ENCODE data around the gene MRPL55.

MRPL55 gene

DNA sequence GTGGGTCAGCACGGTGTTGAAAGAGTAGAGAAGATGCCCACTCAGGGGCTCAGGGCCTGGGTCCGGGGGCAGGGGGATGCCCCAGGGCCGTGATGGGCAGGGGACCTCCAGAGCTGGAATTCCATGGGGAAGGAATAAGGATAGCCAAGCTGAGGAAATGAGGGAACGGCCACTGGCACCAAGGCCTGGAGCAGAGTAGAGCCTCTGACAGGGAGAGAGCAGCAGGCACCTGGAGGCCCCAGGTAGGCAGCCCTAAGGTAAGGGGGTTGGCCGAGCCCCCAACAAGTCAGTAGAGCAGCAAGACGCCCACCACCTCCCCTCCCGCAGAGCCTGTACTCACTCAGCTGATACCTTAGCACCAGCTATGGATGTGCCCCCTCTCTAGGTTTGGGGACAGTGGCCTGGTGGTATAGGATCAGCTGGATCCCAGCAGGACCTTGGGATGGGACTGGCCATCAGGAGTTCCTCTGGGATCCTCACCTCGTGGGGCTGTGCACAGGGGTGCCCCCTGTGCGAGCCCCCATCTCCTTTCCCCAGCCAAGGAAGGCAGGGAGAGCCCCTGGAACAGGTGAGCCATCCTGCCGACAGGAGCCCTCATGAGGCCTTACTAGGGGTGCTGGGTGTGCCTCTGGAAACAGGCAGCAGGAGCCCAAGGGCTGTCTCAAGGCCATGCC, 47.6 kb downstream of the MRPL55 start:
- no peak for TF ChIP-seq OSR1 (CRISPR knock-in tag; IDR thresholded peaks at IDR 0.05)
- TF ChIP-seq PPARA (CRISPR knock-in tag; IDR thresholded peaks at IDR 0.05; ENCODE audit: borderline replicate concordance) = no peak
- no peak for TF ChIP-seq TOX (CRISPR knock-in tag; IDR thresholded peaks at IDR 0.05; ENCODE audit: borderline replicate concordance)
- TF ChIP-seq ARNTL (CRISPR knock-in tag; IDR thresholded peaks at IDR 0.05; ENCODE audit: borderline replicate concordance, low read depth) = no peak
- no peak for TF ChIP-seq ZC3H10 (CRISPR knock-in tag; IDR thresholded peaks at IDR 0.05)
- TF ChIP-seq, protein P1, sequence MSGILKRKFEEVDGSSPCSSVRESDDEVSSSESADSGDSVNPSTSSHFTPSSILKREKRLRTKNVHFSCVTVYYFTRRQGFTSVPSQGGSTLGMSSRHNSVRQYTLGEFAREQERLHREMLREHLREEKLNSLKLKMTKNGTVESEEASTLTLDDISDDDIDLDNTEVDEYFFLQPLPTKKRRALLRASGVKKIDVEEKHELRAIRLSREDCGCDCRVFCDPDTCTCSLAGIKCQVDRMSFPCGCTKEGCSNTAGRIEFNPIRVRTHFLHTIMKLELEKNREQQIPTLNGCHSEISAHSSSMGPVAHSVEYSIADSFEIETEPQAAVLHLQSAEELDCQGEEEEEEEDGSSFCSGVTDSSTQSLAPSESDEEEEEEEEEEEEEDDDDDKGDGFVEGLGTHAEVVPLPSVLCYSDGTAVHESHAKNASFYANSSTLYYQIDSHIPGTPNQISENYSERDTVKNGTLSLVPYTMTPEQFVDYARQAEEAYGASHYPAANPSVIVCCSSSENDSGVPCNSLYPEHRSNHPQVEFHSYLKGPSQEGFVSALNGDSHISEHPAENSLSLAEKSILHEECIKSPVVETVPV (CRISPR knock-in tag; IDR thresholded peaks at IDR 0.05) = no peak
- no peak for TF ChIP-seq TCF4 (CRISPR knock-in tag; IDR thresholded peaks at IDR 0.05; ENCODE audit: borderline replicate concordance)
- no peak for TF ChIP-seq ZNF565 (CRISPR knock-in tag; conservative IDR thresholded peaks at IDR 0.05; ENCODE audit: low read depth)
- TF ChIP-seq, protein P2, sequence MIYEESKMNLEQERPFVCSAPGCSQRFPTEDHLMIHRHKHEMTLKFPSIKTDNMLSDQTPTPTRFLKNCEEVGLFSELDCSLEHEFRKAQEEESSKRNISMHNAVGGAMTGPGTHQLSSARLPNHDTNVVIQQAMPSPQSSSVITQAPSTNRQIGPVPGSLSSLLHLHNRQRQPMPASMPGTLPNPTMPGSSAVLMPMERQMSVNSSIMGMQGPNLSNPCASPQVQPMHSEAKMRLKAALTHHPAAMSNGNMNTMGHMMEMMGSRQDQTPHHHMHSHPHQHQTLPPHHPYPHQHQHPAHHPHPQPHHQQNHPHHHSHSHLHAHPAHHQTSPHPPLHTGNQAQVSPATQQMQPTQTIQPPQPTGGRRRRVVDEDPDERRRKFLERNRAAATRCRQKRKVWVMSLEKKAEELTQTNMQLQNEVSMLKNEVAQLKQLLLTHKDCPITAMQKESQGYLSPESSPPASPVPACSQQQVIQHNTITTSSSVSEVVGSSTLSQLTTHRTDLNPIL (CRISPR knock-in tag; IDR thresholded peaks at IDR 0.05; ENCODE audit: low read depth) = no peak
- TF ChIP-seq CSDC2 (CRISPR knock-in tag; IDR thresholded peaks at IDR 0.05) = no peak
- TF ChIP-seq, protein P3, sequence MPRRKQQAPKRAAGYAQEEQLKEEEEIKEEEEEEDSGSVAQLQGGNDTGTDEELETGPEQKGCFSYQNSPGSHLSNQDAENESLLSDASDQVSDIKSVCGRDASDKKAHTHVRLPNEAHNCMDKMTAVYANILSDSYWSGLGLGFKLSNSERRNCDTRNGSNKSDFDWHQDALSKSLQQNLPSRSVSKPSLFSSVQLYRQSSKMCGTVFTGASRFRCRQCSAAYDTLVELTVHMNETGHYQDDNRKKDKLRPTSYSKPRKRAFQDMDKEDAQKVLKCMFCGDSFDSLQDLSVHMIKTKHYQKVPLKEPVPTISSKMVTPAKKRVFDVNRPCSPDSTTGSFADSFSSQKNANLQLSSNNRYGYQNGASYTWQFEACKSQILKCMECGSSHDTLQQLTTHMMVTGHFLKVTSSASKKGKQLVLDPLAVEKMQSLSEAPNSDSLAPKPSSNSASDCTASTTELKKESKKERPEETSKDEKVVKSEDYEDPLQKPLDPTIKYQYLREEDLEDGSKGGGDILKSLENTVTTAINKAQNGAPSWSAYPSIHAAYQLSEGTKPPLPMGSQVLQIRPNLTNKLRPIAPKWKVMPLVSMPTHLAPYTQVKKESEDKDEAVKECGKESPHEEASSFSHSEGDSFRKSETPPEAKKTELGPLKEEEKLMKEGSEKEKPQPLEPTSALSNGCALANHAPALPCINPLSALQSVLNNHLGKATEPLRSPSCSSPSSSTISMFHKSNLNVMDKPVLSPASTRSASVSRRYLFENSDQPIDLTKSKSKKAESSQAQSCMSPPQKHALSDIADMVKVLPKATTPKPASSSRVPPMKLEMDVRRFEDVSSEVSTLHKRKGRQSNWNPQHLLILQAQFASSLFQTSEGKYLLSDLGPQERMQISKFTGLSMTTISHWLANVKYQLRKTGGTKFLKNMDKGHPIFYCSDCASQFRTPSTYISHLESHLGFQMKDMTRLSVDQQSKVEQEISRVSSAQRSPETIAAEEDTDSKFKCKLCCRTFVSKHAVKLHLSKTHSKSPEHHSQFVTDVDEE (CRISPR knock-in tag; IDR thresholded peaks at IDR 0.05) = no peak
- no peak for ATAC-seq

DNA sequence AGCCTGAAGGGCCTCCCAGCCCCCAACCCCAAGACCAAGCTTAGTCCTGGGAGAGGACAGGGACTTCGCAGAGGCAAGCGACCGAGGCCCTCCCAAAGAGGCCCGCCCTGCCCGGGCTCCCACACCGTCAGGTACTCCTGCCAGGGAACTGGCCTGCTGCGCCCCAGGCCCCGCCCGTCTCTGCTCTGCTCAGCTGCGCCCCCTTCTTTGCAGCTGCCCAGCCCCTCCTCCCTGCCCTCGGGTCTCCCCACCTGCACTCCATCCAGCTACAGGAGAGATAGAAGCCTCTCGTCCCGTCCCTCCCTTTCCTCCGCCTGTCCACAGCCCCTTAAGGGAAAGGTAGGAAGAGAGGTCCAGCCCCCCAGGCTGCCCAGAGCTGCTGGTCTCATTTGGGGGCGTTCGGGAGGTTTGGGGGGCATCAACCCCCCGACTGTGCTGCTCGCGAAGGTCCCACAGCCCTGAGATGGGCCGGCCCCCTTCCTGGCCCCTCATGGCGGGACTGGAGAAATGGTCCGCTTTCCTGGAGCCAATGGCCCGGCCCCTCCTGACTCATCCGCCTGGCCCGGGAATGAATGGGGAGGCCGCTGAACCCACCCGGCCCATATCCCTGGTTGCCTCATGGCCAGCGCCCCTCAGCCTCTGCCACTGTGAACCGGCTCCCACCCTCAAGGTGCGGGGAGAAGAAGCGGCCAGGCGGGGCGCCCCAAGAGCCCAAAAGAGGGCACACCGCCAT, 48.5 kb downstream of the MRPL55 start:
- no peak for TF ChIP-seq PPARA (CRISPR knock-in tag; IDR thresholded peaks at IDR 0.05; ENCODE audit: borderline replicate concordance)
- TF ChIP-seq ZFP30 (CRISPR knock-in tag; IDR thresholded peaks at IDR 0.05) = no peak
- TF ChIP-seq, protein P4, sequence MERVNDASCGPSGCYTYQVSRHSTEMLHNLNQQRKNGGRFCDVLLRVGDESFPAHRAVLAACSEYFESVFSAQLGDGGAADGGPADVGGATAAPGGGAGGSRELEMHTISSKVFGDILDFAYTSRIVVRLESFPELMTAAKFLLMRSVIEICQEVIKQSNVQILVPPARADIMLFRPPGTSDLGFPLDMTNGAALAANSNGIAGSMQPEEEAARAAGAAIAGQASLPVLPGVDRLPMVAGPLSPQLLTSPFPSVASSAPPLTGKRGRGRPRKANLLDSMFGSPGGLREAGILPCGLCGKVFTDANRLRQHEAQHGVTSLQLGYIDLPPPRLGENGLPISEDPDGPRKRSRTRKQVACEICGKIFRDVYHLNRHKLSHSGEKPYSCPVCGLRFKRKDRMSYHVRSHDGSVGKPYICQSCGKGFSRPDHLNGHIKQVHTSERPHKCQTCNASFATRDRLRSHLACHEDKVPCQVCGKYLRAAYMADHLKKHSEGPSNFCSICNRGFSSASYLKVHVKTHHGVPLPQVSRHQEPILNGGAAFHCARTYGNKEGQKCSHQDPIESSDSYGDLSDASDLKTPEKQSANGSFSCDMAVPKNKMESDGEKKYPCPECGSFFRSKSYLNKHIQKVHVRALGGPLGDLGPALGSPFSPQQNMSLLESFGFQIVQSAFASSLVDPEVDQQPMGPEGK (CRISPR knock-in tag; IDR thresholded peaks at IDR 0.05; ENCODE audit: borderline replicate concordance) = no peak
- TF ChIP-seq, protein P2 (CRISPR knock-in tag; IDR thresholded peaks at IDR 0.05; ENCODE audit: low read depth) = no peak
- TF ChIP-seq CSDC2 (CRISPR knock-in tag; IDR thresholded peaks at IDR 0.05) = no peak
- no peak for TF ChIP-seq OSR1 (CRISPR knock-in tag; IDR thresholded peaks at IDR 0.05)
- no peak for TF ChIP-seq ISL1 (CRISPR knock-in tag; IDR thresholded peaks at IDR 0.05)
- no peak for TF ChIP-seq BACH2 (CRISPR knock-in tag; IDR thresholded peaks at IDR 0.05; ENCODE audit: borderline replicate concordance)
- no peak for TF ChIP-seq ESRRG (CRISPR knock-in tag; IDR thresholded peaks at IDR 0.05)
- ATAC-seq = peak; percentile 22

DNA sequence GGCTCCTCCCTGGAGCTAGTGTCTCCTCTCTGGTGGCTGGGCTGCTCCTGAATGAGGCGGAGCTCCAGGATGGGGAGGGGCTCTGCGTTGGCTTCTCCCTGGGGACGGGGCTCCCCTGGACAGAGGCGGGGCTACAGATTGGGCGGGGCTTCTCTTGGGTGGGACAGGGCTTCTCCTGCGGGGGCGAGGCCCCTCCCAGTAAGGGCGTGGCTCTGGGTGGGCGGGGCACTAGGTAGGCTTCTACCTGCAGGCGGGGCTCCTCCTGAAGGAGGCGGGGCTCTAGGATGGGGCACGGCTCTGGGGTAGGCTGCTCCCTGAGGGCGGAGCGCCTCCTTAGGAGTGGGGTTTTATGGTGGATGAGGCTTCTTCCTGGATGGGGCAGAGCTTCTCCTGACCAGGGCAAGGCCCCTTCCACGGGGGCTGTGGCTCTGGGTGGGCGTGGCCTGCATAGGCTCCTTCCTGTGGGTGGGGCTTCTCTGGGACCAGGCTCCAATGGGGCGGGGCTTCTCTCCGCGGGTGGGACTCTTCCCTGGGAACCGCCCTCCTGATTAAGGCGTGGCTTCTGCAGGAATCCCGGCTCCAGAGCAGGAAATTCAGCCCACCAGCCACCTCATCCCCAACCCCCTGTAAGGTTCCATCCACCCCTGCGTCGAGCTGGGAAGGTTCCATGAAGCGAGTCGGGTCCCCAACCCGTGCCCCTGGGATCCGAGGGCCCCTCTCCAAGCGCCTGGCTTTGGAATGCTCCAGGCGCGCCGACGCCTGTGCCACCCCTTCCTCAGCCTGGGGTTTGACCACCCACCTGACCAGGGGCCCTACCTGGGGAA, 49.3 kb downstream of the MRPL55 start:
- TF ChIP-seq CSDC2 (CRISPR knock-in tag; IDR thresholded peaks at IDR 0.05) = no peak
- TF ChIP-seq ZFP3 (CRISPR knock-in tag; IDR thresholded peaks at IDR 0.05) = no peak
- TF ChIP-seq, protein P5, sequence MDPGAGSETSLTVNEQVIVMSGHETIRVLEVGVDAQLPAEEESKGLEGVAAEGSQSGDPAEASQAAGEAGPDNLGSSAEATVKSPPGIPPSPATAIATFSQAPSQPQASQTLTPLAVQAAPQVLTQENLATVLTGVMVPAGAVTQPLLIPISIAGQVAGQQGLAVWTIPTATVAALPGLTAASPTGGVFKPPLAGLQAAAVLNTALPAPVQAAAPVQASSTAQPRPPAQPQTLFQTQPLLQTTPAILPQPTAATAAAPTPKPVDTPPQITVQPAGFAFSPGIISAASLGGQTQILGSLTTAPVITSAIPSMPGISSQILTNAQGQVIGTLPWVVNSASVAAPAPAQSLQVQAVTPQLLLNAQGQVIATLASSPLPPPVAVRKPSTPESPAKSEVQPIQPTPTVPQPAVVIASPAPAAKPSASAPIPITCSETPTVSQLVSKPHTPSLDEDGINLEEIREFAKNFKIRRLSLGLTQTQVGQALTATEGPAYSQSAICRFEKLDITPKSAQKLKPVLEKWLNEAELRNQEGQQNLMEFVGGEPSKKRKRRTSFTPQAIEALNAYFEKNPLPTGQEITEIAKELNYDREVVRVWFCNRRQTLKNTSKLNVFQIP (CRISPR knock-in tag; IDR thresholded peaks at IDR 0.05; ENCODE audit: borderline replicate concordance, low read depth) = no peak
- TF ChIP-seq, protein P2 (CRISPR knock-in tag; IDR thresholded peaks at IDR 0.05; ENCODE audit: low read depth) = no peak
- no peak for TF ChIP-seq OSR1 (CRISPR knock-in tag; IDR thresholded peaks at IDR 0.05)
- ATAC-seq = peak; percentile 41

All from SK-N-SH treated with all-trans-retinoic acid at 6 μM for 48 hours (cell line).